Right renal pelvis (tissue), 4 donors: ENCODE data around the gene KRTAP16-1. TPM values are rescaled to one million over a fixed set of nuclear protein-coding genes. Genes with fewer than 3 reads are reported as not detected.

Experiments used
- DNase-seq, 4 donors: peaks; one replicate each; pipeline ENCODE4 v3.0.0-alpha.2; 2013; ENCODE audit warnings: low read depth in 4 of 4, low spot score in 3 of 4, missing footprints in 1 of 4
- polyA plus RNA-seq, 4 donors: library from polyadenylated mRNA; unstranded; fragments of 120-200 nt; gene quantifications; one replicate each; pipeline ENCODE4 v1.2.1, GENCODE V29; 2013; ENCODE audit not compliant: insufficient read length in 4 of 4

KRTAP16-1 gene
- polyA plus RNA-seq, 4 donors = not detected

DNA sequence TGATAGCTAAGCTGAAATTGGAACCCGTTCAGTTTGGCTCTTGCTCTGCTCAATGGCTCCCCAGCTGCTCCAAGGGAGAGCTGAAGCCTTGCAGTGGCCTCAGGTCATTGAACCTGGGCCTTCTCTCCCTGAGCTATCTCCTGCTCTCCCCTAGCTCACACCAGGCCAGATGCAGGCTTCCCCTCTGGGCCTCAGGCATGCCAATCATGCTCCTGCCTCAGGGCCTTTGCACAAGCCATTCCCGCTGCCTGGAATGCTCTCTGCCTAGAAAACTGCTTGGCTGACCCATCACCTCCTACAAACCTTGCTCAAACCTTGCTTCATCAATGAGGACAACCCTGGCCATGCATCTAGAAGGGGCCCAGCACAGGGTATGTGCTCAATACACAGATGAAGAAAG is 23.1 kb upstream of the KRTAP16-1 start:
- DNase-seq = no peak

GRCh38 chr17:41331606-41332005 is 22.5 kb upstream of the KRTAP16-1 start:
- no peak for DNase-seq

DNA sequence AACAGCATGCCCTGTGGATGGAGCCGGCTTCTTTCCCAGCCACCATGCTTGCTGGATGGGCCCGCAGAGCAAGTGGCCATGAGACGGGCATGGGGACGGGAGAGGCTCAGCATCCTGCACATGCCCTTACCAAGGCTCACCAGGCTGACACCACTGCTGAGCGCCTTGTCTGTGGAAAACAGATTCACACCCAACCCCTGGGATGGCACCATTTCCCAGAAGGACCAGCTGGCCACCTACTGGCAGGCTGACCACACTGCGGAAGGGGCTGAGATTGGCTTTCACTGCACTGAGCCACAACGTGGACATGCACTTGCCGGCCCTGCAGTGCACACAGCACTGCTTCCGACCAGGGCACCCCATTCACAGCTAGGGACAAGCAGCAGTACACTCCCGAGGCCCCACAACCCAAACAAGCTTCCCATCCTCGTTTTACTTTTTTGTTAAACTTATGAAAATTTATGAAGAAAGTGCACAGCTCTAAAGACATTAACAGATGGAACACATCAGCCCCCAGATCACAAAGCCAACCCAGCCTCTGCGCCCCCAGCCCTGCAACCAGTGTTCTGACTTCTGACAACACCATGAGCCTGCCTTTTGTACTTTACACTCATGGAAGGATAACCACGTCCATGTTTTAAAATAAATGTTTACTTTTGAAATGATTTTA is 20.3 kb upstream of the KRTAP16-1 start:
- no peak for DNase-seq

- no peak for DNase-seq
Observed at GRCh38 chr17:41328207-41328606, 19.1 kb upstream of the KRTAP16-1 start.

DNA sequence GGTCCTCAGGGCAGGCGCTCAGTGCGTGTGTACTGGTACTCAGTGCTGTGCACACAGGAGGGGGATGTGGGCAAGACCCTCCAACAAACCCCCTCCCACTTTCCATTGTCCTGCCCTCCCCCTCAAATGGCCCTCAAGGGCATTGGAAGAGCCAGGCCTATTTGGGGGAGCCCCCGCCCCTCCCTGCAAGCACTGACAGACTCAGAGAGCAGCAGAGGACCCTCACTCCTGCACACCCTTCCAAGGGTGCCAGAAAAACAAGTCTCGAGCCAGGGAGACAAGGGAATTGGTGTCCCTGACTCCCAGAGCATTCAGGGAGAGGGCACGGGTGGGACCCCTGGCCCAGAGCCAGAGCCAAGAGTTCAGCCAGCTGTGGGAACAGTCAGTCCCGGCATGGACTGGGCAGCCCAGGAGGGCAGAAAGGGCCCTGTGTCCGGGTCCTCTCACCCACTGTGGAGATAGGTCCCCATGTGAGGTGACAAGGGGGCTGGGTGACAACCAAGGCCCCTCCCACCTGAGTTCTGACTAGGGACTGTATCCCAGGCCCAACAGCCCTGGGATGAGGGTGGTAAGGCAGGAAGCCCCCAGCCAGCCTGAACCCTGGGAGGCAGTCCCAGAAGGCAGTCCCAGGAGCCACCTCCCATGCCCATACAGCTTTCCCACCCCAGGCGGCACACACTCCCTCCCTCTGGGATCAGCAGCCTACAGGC is 18.5 kb upstream of the KRTAP16-1 start:
- no peak for DNase-seq

DNA sequence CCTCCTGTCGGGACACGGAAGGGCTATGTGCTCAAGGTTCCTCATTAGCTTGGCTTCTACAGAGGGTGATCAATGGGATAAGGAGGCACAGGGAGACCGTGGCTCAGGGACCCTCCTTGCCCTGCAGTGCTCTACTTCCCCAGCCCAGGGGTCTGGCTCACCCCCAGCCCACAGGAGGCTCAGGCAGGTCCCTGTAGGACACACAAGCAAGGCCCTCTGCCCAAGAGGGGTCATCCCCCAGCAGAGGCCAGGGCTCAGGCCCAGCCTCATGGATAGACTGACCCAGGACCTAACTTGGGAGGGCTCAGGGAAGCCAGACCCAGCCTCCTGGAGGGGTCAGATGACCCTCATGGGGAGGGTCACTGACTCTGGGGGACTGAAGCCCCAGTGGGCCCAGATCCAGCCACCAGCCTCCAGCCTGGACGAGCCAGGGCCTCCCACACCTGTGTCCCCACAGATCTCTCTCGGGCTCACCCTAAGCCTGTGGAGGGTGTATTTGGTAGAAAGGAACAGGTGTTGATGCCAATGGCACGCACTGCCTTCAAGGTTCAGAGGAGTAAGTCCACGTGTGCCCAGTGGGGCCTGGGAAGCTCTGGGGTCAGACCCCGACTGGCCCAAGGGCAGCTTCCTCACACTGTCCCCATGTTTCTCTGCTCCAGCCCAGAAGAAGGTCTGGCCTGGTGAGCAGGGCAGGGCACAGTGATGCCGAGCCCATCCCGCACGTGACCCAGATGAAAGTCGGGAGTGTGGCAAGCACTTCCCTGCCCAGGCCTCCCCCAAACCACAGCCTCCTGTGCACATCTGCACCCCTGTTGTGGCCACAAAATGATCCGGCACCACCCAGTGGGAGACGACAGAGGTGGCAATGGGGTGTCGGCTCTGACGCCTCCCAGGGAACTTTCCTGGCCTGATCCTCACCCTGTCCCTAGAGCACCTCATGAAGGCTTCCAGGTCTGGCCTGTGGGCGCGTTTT is 17.4 kb upstream of the KRTAP16-1 start:
- DNase-seq = no peak

DNA sequence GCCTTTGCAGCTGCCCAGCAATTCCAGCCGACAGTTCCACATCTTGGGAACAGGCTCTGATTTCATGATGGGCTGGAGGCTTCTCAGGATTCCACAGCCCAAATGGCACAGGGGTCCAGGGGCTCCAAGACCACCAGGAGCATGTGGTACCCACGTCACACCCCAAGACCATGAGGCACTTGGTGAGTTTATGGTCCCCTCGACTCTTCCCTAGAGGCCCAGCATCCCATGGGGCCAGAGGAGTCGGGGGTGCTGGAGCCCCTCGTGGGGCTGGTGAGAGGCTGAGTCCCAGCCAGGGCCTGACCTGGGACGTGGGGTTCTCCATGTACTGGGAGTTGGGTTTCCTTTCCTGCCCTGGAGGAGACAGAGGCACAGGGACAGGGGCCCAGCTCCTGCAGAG is 16.5 kb upstream of the KRTAP16-1 start:
- DNase-seq = no peak

DNA sequence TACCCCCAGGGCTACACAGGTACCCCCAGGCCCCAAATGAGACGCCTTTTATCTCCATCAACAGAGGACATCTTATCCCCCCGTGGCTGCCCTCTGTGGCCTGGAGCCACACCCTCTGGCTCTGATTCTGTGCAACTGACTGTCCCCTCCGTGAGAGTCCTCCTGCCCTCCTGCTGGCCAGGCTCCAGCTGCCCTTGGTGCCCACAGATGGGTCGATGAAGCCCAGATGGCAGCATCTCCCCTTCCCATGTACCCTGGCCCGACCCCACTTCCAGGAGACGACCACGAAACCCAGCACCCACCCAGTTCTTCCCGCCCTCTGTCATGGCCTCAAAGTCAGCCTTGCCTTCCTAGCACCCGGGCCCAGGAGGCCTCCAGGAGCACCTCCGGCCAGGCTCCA is 16.0 kb upstream of the KRTAP16-1 start:
- DNase-seq = no peak

DNA sequence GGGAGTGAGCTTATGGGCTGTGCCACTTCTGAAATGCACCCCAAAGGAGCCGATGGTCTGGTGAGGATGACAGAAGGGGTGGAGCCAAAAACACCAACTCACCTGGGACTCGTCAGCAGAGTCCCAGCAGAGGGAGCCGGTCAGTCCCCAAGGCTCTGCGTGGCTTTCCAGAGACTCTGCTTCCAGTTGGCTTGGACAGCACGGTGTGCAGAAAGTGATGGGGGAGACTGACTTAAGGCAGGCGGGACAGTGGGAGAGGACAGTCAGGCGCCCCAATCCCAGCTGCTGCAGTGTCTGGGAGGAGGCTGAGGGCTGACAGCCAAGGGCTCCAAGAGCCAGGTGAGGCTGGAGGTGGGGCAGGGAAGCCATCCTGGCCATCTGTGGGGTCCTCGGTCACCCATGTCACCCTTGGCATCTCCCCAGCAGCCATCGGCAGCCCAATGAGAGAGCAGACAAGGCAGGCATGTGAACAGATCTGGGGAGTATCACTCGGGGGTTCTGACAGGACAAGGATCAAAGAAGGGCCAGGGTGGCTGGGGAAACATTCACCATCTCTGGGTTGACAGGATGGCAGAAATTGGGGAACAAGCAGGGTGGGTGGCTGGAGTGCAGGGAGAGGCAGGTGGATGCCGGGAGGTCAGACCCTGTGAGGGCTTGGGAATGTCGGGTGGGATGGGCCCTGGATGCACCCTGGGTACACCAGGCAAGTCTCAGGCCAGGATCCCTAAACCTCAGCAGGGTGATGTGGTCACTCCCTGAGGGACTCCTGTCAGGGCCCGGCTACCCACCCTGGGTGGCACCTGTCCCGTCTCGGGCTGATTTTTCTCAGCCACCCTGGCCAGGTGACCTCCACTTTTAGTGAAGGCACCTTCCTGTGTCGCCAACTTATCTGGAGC is 15.3 kb upstream of the KRTAP16-1 start:
- DNase-seq = no peak

GRCh38 chr17:41322903-41323895 is 14.1 kb upstream of the KRTAP16-1 start:
- no peak for DNase-seq

GRCh38 chr17:41322094-41322902 is 13.2 kb upstream of the KRTAP16-1 start:
- no peak for DNase-seq

DNA sequence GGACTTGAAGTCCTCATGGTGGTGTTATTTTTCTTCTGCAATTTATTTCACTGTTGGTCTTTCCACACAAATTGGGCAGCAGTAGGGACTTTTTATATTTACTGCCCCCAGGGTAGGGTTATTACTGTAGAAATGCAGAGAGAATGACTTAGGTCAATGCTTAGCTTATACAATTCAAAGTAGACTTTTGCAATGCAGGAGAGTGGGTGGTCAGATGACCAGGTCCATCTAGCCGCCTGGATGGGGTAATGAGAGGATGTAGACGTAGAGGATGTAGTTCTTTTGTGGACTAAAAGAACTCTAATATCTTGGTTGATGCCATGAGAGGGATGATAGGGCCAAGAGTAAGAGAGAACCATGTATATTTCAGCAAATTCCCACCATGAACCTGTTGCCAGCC is 9.1 kb upstream of the KRTAP16-1 start:
- no peak for DNase-seq

DNA sequence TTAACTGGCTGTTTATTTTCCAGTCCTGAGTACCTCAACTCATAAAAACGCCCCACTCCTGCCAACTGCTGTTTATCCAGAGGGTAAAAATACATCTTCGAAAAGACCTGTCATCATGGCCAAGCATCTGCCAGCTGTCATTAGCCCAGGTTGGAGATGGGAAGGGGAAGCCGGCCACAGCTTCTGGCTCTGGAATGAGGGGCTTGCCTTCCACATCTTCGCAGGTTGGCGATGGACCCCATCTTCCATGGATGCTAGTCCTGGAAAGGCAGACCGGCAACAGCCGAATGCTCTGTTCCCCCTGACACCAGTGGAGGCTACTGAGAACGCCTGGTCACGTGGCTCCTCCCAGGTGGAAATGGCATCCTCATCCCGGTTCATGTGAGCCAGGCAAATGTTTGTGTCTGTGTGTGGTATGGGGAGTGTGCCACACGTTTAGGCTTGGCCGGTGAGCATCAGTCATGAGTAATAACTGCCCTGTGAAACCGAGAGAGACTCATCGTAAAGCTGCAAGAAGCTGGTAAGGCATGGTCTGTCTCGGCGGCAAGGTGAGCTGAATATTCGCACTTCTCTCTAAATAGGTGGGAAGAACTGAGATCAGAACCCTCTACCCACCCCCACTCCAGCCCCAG is 6.8 kb upstream of the KRTAP16-1 start:
- DNase-seq = no peak

- DNase-seq = no peak
Observed at GRCh38 chr17:41315204-41315794, 6.2 kb upstream of the KRTAP16-1 start, which contains the start of gene KRTAP17-1. KRTAP17-1 (minus strand) TSS chr17:41315710; CDS start chr17:41315650, 60 bp downstream.

GRCh38 chr17:41311111-41311510 is 2.0 kb upstream of the KRTAP16-1 start:
- DNase-seq = no peak

DNA sequence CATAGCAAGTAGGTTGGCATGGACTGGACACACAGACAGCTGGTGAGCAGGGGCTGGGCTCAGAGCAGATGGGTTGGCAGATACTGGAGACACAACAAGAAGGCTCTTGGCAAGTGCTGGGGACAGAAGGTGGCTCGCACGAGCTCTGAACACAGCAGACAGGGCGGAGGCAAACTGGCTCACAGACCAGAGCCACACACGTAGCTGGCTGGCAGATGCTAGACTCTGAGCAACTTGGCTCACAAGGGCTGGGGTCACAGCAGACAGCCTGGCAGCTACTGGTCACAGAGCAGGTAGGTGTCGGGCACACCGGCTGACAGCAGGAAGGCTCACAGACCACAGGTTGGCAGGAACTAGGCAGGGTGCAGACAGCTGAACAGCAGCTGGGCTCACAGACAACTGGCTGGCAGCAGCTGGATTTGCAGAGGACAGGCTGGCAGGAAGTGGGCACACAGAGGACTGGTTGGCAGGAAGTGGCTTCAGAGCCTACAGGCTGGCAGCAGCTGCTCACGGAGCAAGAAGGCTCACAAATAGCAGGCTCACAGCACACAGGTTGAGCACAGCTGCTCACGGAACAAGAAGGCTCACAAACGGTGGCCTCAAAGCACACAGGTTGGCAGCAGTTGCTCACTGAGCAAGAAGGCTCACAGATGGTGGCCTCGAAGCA is 725 bp downstream of the KRTAP16-1 start:
- no peak for DNase-seq

DNA sequence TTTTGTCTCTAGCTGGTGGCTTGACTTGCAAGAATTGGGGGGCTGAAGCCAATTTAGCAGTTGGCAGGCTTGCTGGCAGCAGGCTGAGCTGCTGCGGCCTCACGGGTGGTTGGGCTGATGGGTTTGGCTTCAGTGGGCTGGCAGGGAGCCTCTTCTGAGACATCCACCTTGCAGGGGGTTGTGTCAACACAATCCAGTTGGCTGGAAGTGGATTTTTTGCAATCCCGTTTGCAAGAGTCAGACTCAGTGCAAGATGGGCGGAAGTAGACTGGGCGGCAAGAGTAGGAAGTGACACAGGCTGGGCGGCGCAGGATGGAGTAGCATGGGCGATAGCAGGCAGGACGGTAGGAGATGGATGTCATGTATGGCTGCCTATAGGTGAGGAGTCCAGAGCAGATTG is 1.5 kb downstream of the KRTAP16-1 start:
- no peak for DNase-seq
